NCI-H510A treated with DMSO at 0.1 percent for 48 hours (cell line): ENCODE data around the gene TRAP1.

ENCODE experiments used
- DNase-seq: peaks from one replicate; lab custom pipeline; 2025; lab: John Stamatoyannopoulos, UW

Gene TRAP1

GRCh38 chr16:3650631-3651265 is 66.6 kb downstream of the TRAP1 start:
- DNase-seq: peak; percentile 51

GRCh38 chr16:3646348-3646920 is 70.9 kb downstream of the TRAP1 start:
- DNase-seq: peak; percentile 87

- peak; percentile 52 for DNase-seq
Observed at GRCh38 chr16:3645504-3646347, 71.6 kb downstream of the TRAP1 start.

- no peak for DNase-seq
Observed at GRCh38 chr16:3645108-3645503, 72.2 kb downstream of the TRAP1 start.

GRCh38 chr16:3643095-3643730 is 74.1 kb downstream of the TRAP1 start:
- DNase-seq: no peak

GRCh38 chr16:3642397-3643094 is 74.8 kb downstream of the TRAP1 start:
- peak; percentile 9 for DNase-seq

GRCh38 chr16:3641801-3642396 is 75.4 kb downstream of the TRAP1 start:
- no peak for DNase-seq

- DNase-seq: no peak
Observed at GRCh38 chr16:3640632-3641501, 76.5 kb downstream of the TRAP1 start.

GRCh38 chr16:3640207-3640606 is 77.1 kb downstream of the TRAP1 start:
- no peak for DNase-seq

GRCh38 chr16:3638916-3639644 is 78.2 kb downstream of the TRAP1 start:
- no peak for DNase-seq

GRCh38 chr16:3637371-3637923 is 79.9 kb downstream of the TRAP1 start:
- no peak for DNase-seq

GRCh38 chr16:3625911-3626732 is 91.2 kb downstream of the TRAP1 start:
- DNase-seq: peak; percentile 52

GRCh38 chr16:3625331-3625730 is 92.0 kb downstream of the TRAP1 start:
- no peak for DNase-seq

GRCh38 chr16:3623642-3624041 is 93.7 kb downstream of the TRAP1 start:
- no peak for DNase-seq

GRCh38 chr16:3618769-3619141 is 98.6 kb downstream of the TRAP1 start:
- DNase-seq: no peak

GRCh38 chr16:3612510-3613466 is 104.5 kb downstream of the TRAP1 start:
- no peak for DNase-seq

GRCh38 chr16:3611146-3611975 is 106.0 kb downstream of the TRAP1 start, which contains the start of gene SLX4:
TSS of gene SLX4 (minus strand) at chr16:3611606. CDS start at chr16:3608964, 2,642 bp downstream.
- DNase-seq: peak; percentile 94
